ENCODE measurements around the gene CCDC187. TPM values are rescaled to one million over a fixed set of nuclear protein-coding genes. Genes with fewer than 3 reads are reported as not detected.
A peak's percentile ranks its signal among the peaks of the same experiment; 100 is the strongest.

Gene CCDC187
- total RNA-seq, 1 donor from 2014 or later = not detected

- Histone ChIP-seq H3K9me3 (ENCODE audit: low read depth) (no peaks in the 10 kb centered on the region), H3K27ac (no peak overlapping the region), H3K4me3 (no peak overlapping the region), H4K20me1 (ENCODE audit: low read depth) (no peaks in the 10 kb centered on the region), H3F3A (ENCODE audit: low read depth) (peaks cover 5% of the 10 kb centered on the region), H3K27me3 (no peaks in the 10 kb centered on the region), H3K36me3 (no peaks in the 10 kb centered on the region), H3K79me2 (ENCODE audit: low read depth) (no peaks in the 10 kb centered on the region), H3K9ac (no peak overlapping the region), H3K4me2 (no peak overlapping the region), H2AFZ (replicated peaks) (no peak overlapping the region), H3K4me1 (no peaks in the 10 kb centered on the region)
- TF ChIP-seq EZH2phosphoT487 (IDR thresholded peaks at IDR 0.05) (no peak), EZH2 (IDR thresholded peaks at IDR 0.05) (no peak), CTCF (IDR thresholded peaks at IDR 0.05) (no peak)
- Mint-ChIP-seq H3K27me3 (ENCODE audit: insufficient read depth, low read depth) (peaks cover 2% of the 10 kb centered on the region), H3K27ac (no peak overlapping the region), H3K36me3 (no peaks in the 10 kb centered on the region), H3K9me3 (no peaks in the 10 kb centered on the region), H3K4me1 (peaks cover 11% of the 10 kb centered on the region), H3K4me3 (no peak overlapping the region)
- no peak for DNase-seq (ENCODE audit: low spot score)
Observed at GRCh38 chr9:136292591-136293448, 11.1 kb downstream of the CCDC187 start.

GRCh38 chr9:136292026-136292538, 11.8 kb downstream of the CCDC187 start:
- H3K4me3 Mint-ChIP-seq = no peak overlapping the region
- no peaks in the 10 kb centered on the region for H3K36me3 Mint-ChIP-seq
- no peak for TF ChIP-seq EZH2 (IDR thresholded peaks at IDR 0.05)
- no peak for TF ChIP-seq CTCF (IDR thresholded peaks at IDR 0.05)
- no peak for TF ChIP-seq EZH2phosphoT487 (IDR thresholded peaks at IDR 0.05)
- no peak for DNase-seq (ENCODE audit: low spot score)
- Histone ChIP-seq H3F3A (ENCODE audit: low read depth) (peaks cover 5% of the 10 kb centered on the region), H3K9ac (no peak overlapping the region), H3K9me3 (ENCODE audit: low read depth) (no peaks in the 10 kb centered on the region), H3K4me3 (no peak overlapping the region), H3K4me2 (no peak overlapping the region), H3K27ac (no peak overlapping the region), H3K79me2 (ENCODE audit: low read depth) (no peaks in the 10 kb centered on the region), H4K20me1 (ENCODE audit: low read depth) (no peaks in the 10 kb centered on the region), H3K4me1 (no peaks in the 10 kb centered on the region), H2AFZ (replicated peaks) (no peak overlapping the region), H3K36me3 (no peaks in the 10 kb centered on the region), H3K27me3 (no peaks in the 10 kb centered on the region)
- no peaks in the 10 kb centered on the region for H3K9me3 Mint-ChIP-seq
- H3K27me3 Mint-ChIP-seq (ENCODE audit: insufficient read depth, low read depth) = peaks cover 2% of the 10 kb centered on the region
- H3K4me1 Mint-ChIP-seq = peaks cover 5% of the 10 kb centered on the region
- no peak overlapping the region for H3K27ac Mint-ChIP-seq

- no peak overlapping the region for H2AFZ ChIP-seq (replicated peaks)
- peaks cover 5% of the 10 kb centered on the region for H3F3A ChIP-seq (ENCODE audit: low read depth)
- H3K27me3 Mint-ChIP-seq (ENCODE audit: insufficient read depth, low read depth) = peaks cover 2% of the 10 kb centered on the region
- no peaks in the 10 kb centered on the region for H3K27me3 ChIP-seq
- no peaks in the 10 kb centered on the region for H3K9me3 Mint-ChIP-seq
- no peaks in the 10 kb centered on the region for H3K4me1 ChIP-seq
- H3K27ac Mint-ChIP-seq = peak overlapping the region; percentile 83
- H3K9me3 ChIP-seq (ENCODE audit: low read depth) = no peaks in the 10 kb centered on the region
- no peak overlapping the region for H3K9ac ChIP-seq
- no peaks in the 10 kb centered on the region for H3K36me3 ChIP-seq
- H3K4me2 ChIP-seq = no peak overlapping the region
- H3K4me3 Mint-ChIP-seq = no peak overlapping the region
- H3K79me2 ChIP-seq (ENCODE audit: low read depth) = no peaks in the 10 kb centered on the region
- no peaks in the 10 kb centered on the region for H3K36me3 Mint-ChIP-seq
- H3K27ac ChIP-seq = no peak overlapping the region
- H3K4me1 Mint-ChIP-seq = peaks cover 5% of the 10 kb centered on the region
- no peaks in the 10 kb centered on the region for H4K20me1 ChIP-seq (ENCODE audit: low read depth)
- TF ChIP-seq EZH2 (IDR thresholded peaks at IDR 0.05) (no peak), CTCF (IDR thresholded peaks at IDR 0.05) (no peak), EZH2phosphoT487 (IDR thresholded peaks at IDR 0.05) (no peak)
- no peak for DNase-seq (ENCODE audit: low spot score)
- no peak overlapping the region for H3K4me3 ChIP-seq
Observed at GRCh38 chr9:136291306-136292025, 12.4 kb downstream of the CCDC187 start.
